ENCODE results near the gene ADAMTS14. TPM values are rescaled to one million over a fixed set of nuclear protein-coding genes. Genes with fewer than 3 reads are reported as not detected.

Gene ADAMTS14
- polyA plus RNA-seq, 3 donors = 0.05 TPM; not detected in 2

- H3K4me3 Mint-ChIP-seq = no peak overlapping the region
- H3K27me3 Mint-ChIP-seq (ENCODE audit: low read depth in 3 of 3) = peaks cover 0 to 4% (median 2%) of the 10 kb centered on the region in 3 donors
- H3K79me2 ChIP-seq (ENCODE audit: insufficient read depth, low read length) = no peaks in the 10 kb centered on the region
- WGBS (ENCODE audit: insufficient coverage) = 30% methylated on average over 7 of the region's 7 CpGs
- intact Hi-C loops (cut with micrococcal nuclease) = loop anchor here (1.0 to 2.0 kb wide), 2 partner anchors 209 kb away; no protein-coding TSS in a partner anchor
- H3K9me3 ChIP-seq (replicated peaks in 1 of 2; ENCODE audit: control insufficient read depth in 1 of 2, insufficient read depth in 1 of 2, low read length in 2 of 2) = no peaks in the 10 kb centered on the region
- H3K27ac ChIP-seq (ENCODE audit: low read depth in 1 of 2, low read length in 2 of 2) = no peak overlapping the region
- no peaks in the 10 kb centered on the region for H3K36me3 ChIP-seq (replicated peaks in 1 of 2; ENCODE audit: control insufficient read depth in 1 of 2, insufficient read depth in 2 of 2, low read length in 2 of 2)
- H3K36me3 Mint-ChIP-seq = no peaks in the 10 kb centered on the region
- no peaks in the 10 kb centered on the region for H4K20me1 ChIP-seq (ENCODE audit: insufficient read depth, low read length)
- peaks cover 10 to 15% of the 10 kb centered on the region in 2 donors for H3K4me1 ChIP-seq (ENCODE audit: control insufficient read depth in 1 of 2, insufficient read depth in 2 of 2, low read length in 2 of 2)
- H2AFZ ChIP-seq (ENCODE audit: insufficient read depth, low read depth, low read length, poor library complexity, severe bottlenecking) = no peak overlapping the region
- H3K4me3 ChIP-seq (replicated peaks in 1 of 3; ENCODE audit: low read depth in 2 of 3, low read length in 3 of 3) = no peak overlapping the region
- H3K4me2 ChIP-seq (replicated peaks; ENCODE audit: extremely low read depth, low read length, poor library complexity, severe bottlenecking) = no peak overlapping the region
- peak in 2 of 3 donors; percentile 20 to 44 for DNase-seq
- no peak for TF ChIP-seq CTCF (IDR thresholded peaks at IDR 0.05)
- H3K9me3 Mint-ChIP-seq = no peaks in the 10 kb centered on the region
- H3K9ac ChIP-seq (ENCODE audit: insufficient read depth, low read length, poor library complexity, severe bottlenecking) = no peak overlapping the region
- H3K27me3 ChIP-seq (ENCODE audit: control insufficient read depth in 2 of 2, insufficient read depth in 2 of 2, low read length in 2 of 2) = no peaks in the 10 kb centered on the region
- peaks cover 21% of the 10 kb centered on the region for H3K4me1 Mint-ChIP-seq
- H3K27ac Mint-ChIP-seq = peak overlapping the region in 1 of 7 donors; percentile 26
These were observed 87.5 kb downstream of the ADAMTS14 start for GRCh38 chr10:70759781-70760180.

- Mint-ChIP-seq H3K9me3 (peaks cover 0 to under 1% (median 0%) of the 10 kb centered on the region in 7 donors), H3K27me3 (ENCODE audit: low read depth in 3 of 3) (peaks cover 0 to 4% (median 2%) of the 10 kb centered on the region in 3 donors), H3K36me3 (no peaks in the 10 kb centered on the region), H3K4me3 (no peak overlapping the region), H3K4me1 (peaks cover 21% of the 10 kb centered on the region), H3K27ac (peak overlapping the region in 1 of 7 donors; percentile 4)
- 87% methylated on average over 12 of the region's 12 CpGs for WGBS (ENCODE audit: insufficient coverage)
- no peak overlapping the region for H3K27ac ChIP-seq (ENCODE audit: low read depth in 1 of 2, low read length in 2 of 2)
- no peaks in the 10 kb centered on the region for H3K27me3 ChIP-seq (ENCODE audit: control insufficient read depth in 2 of 2, insufficient read depth in 2 of 2, low read length in 2 of 2)
- H3K9ac ChIP-seq (ENCODE audit: insufficient read depth, low read length, poor library complexity, severe bottlenecking) = no peak overlapping the region
- intact Hi-C loops (cut with micrococcal nuclease) = no loop called here
- H3K9me3 ChIP-seq (replicated peaks in 1 of 2; ENCODE audit: control insufficient read depth in 1 of 2, insufficient read depth in 1 of 2, low read length in 2 of 2) = peaks cover 0 to under 1% of the 10 kb centered on the region in 2 donors
- peaks cover 10 to 15% of the 10 kb centered on the region in 2 donors for H3K4me1 ChIP-seq (ENCODE audit: control insufficient read depth in 1 of 2, insufficient read depth in 2 of 2, low read length in 2 of 2)
- H4K20me1 ChIP-seq (ENCODE audit: insufficient read depth, low read length) = no peaks in the 10 kb centered on the region
- no peaks in the 10 kb centered on the region for H3K79me2 ChIP-seq (ENCODE audit: insufficient read depth, low read length)
- no peak overlapping the region for H3K4me2 ChIP-seq (replicated peaks; ENCODE audit: extremely low read depth, low read length, poor library complexity, severe bottlenecking)
- H3K4me3 ChIP-seq (replicated peaks in 1 of 3; ENCODE audit: low read depth in 2 of 3, low read length in 3 of 3) = no peak overlapping the region
- DNase-seq = no peak
- no peaks in the 10 kb centered on the region for H3K36me3 ChIP-seq (replicated peaks in 1 of 2; ENCODE audit: control insufficient read depth in 1 of 2, insufficient read depth in 2 of 2, low read length in 2 of 2)
- no peak for TF ChIP-seq CTCF (IDR thresholded peaks at IDR 0.05)
- H2AFZ ChIP-seq (ENCODE audit: insufficient read depth, low read depth, low read length, poor library complexity, severe bottlenecking) = no peak overlapping the region
These were observed 88.0 kb downstream of the ADAMTS14 start for GRCh38 chr10:70760271-70760787.
